GM19043 (cell line): ENCODE results near the gene MARF1.
"Not testable (repeated sequence)": the region's sequence is repeated elsewhere in the genome, so short reads cannot be mapped to it uniquely, and the experiment has no call there.

Experiments
- ATAC-seq: cut with Tn5 transposase; IDR thresholded peaks from one replicate; pipeline ENCODE4 v1.9.1; 2021; ENCODE audit warnings: low read depth; ENCODE audit not compliant: unreplicated experiment

The MARF1 gene

DNA sequence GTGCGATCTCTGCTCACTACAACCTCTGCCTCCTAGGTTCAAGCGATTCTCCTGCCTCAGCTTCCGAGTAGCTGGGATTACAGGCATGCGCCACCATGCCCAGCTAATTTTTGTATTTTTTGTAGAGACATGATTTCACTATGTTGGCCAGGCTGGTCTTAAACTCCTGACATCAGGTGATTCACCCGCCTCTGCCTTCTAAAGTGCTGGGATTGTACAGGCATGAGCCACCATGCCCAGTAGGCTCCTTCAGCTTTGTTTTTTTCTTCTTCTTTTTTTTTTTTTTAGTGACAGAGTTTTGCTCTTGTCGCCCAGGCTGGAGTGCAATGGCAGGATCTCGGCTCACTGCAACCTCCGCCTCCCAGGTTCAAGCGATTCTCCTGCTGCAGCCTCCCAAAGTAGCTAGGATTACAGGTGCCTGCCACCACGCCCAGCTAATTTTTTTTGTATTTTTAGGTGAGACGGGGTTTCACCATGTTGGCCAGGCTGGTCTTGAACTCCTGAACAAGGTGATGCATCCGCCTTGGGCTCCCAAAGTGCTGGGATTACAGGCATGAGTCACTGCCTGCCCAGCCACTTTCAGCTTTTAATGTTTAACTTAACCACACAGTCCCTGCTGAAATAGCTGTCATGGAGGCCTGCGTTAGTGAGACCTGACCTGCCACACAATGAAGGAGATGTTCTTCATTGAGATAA lies 95.7 kb downstream of the MARF1 start:
- ATAC-seq = not testable (repeated sequence)

- no peak for ATAC-seq
Observed at GRCh38 chr16:15545544-15545943, 97.4 kb downstream of the MARF1 start.

DNA sequence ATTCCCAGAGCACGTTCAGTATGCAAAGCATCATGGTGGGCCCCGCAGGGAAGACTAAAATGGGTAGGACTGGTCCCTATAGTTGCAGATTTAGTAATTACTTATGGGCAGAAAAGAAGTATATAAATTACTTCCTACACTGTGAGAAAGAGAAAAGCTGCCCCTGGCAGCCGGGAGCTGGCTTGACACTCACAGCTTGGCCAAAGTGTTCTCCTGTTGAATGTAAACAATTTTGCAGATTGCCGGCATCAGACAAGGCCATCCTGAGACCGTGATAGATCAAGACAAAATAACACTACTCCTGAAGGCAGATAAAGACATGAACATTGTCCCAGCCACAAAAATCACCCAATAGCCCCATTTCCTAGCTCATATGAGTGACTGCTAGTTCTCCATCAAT lies 98.5 kb downstream of the MARF1 start:
- no peak for ATAC-seq
